K562 (cell line): ENCODE measurements around the gene HSD3B7. TPM values are rescaled to one million over a fixed set of nuclear protein-coding genes. Genes with fewer than 3 reads are reported as not detected.

Source experiments
- CAMTA2 ChIP-seq: fragments of 250-450 bp; sonication (Bioruptor Pico); conservative IDR thresholded peaks from 2 replicates; pipeline ENCODE4 v1.5.1; 2022
- CBFB ChIP-seq: sonication (generic); formaldehyde crosslinking; IDR thresholded peaks from 2 replicates; pipeline ENCODE4 v1.4.0; 2020; ENCODE audit warnings: mild to moderate bottlenecking, missing genetic modification reagents
- CREM ChIP-seq: IDR thresholded peaks from 2 replicates; pipeline ENCODE4 v1.6.1; 2014; ENCODE audit warnings: antibody characterized with exemption, low read depth
- FOXJ3 ChIP-seq: sonication (generic); formaldehyde crosslinking; IDR thresholded peaks from 2 replicates; pipeline ENCODE4 v1.4.0; 2020; ENCODE audit warnings: mild to moderate bottlenecking, missing genetic modification reagents
- GATA2 ChIP-seq: sonication (generic); formaldehyde crosslinking; IDR thresholded peaks from 2 replicates; pipeline ENCODE4 v1.4.0; 2020; ENCODE audit warnings: mild to moderate bottlenecking, missing genetic modification reagents
- HDAC3 ChIP-seq: fragments of 450-650 bp; IDR thresholded peaks from 2 replicates; pipeline ENCODE4 v1.6.1; 2018; ENCODE audit warnings: borderline replicate concordance, mild to moderate bottlenecking, moderate library complexity; ENCODE audit not compliant: partially characterized antibody
- IRF2 ChIP-seq: sonication (generic); formaldehyde crosslinking; IDR thresholded peaks from 2 replicates; pipeline ENCODE4 v1.8.1; 2022; ENCODE audit warnings: mild to moderate bottlenecking, missing genetic modification reagents
- JUN ChIP-seq, 2 experiments: sonication (generic) in 1 of 2; formaldehyde crosslinking in 1 of 2; IDR thresholded peaks; 2 replicates each; pipeline versions ENCODE4 v1.6.1 to v1.8.0; 2012 to 2022; ENCODE audit warnings: borderline replicate concordance in 2 of 2, mild to moderate bottlenecking in 2 of 2, improper control_type of control experiment in 1 of 2, low read depth in 1 of 2, low read length in 1 of 2, missing genetic modification reagents in 1 of 2
- KLF1 ChIP-seq: fragments of 450-650 bp; IDR thresholded peaks from 2 replicates; pipeline ENCODE4 v1.6.1; 2016; ENCODE audit warnings: missing genetic modification characterization, missing compliant biosample characterization
- MEF2D ChIP-seq: conservative IDR thresholded peaks from 2 replicates; pipeline ENCODE4 v1.6.1; 2016; ENCODE audit warnings: low read depth, missing genetic modification characterization, missing compliant biosample characterization
- MYC ChIP-seq, 2 experiments: fragments of 250-450 bp in 1 of 2; sonication (Bioruptor Pico) in 1 of 2; IDR thresholded peaks; 2 replicates each; pipeline versions ENCODE4 v1.5.1 to v1.6.1; 2012 to 2021; ENCODE audit warnings: low read depth in 2 of 2, borderline replicate concordance in 1 of 2, improper control_type of control experiment in 1 of 2, low read length in 1 of 2, mild to moderate bottlenecking in 1 of 2, moderate library complexity in 1 of 2
- NCOA4 ChIP-seq: fragments of 450-650 bp; IDR thresholded peaks from 2 replicates; pipeline ENCODE4 v1.6.1; 2018; ENCODE audit warnings: mild to moderate bottlenecking; ENCODE audit not compliant: partially characterized antibody
- NR2F6 ChIP-seq: fragments of 450-650 bp; formaldehyde crosslinking; IDR thresholded peaks from 2 replicates; pipeline ENCODE4 v1.4.0; 2020; ENCODE audit warnings: mild to moderate bottlenecking
- SNIP1 ChIP-seq: fragments of 450-650 bp; IDR thresholded peaks from 2 replicates; pipeline ENCODE4 v1.7.1; 2017; ENCODE audit warnings: low read depth, mild to moderate bottlenecking
- SREBF1 ChIP-seq: fragments of 150-350 bp; IDR thresholded peaks from 2 replicates; pipeline ENCODE4 v1.6.1; 2014; ENCODE audit warnings: antibody characterized with exemption, low read depth, low read length, borderline replicate concordance
- SRSF1 ChIP-seq: fragments of 200-400 bp; formaldehyde crosslinking; IDR thresholded peaks from 2 replicates; pipeline ENCODE4 v1.6.1; 2017; ENCODE audit warnings: mild to moderate bottlenecking, low read depth, low read length, moderate library complexity
- TCF3 ChIP-seq: sonication (generic); formaldehyde crosslinking; IDR thresholded peaks from 2 replicates; pipeline ENCODE4 v1.4.0; 2020; ENCODE audit warnings: mild to moderate bottlenecking, missing genetic modification reagents
- TCFL5 ChIP-seq: fragments of 250-450 bp; sonication (Bioruptor Pico); conservative IDR thresholded peaks from 2 replicates; pipeline ENCODE4 v1.6.1; 2021; ENCODE audit warnings: mild to moderate bottlenecking, moderate library complexity, matching md5 sums
- TGIF2 ChIP-seq: sonication (generic); formaldehyde crosslinking; IDR thresholded peaks from 2 replicates; pipeline ENCODE4 v1.8.1; 2022; ENCODE audit warnings: mild to moderate bottlenecking, missing genetic modification reagents, moderate library complexity
- polyA plus RNA-seq, 8 experiments: library from polyadenylated mRNA; depleted of rRNA in 4 of 8; stranded (reverse) in 5 of 8; unstranded in 3 of 8; fragments of >200 nt; fragmentation: Nextera tagmentation in 2 of 8; fragmentation: Illumina TruSeq in 1 of 8; extraction: Ambion mirVana in 2 of 8; extraction: Trizol in 1 of 8; gene quantifications; 2 replicates each; pipeline versions ENCODE4 v1.2.1 to v1.2.3, GENCODE V29; 2011 to 2014; ENCODE audit warnings: inconsistent platforms in 1 of 8, missing spikeins in 1 of 8
- total RNA-seq, 7 experiments: library from RNA; depleted of rRNA in 6 of 7; stranded (reverse); fragments of >200 nt in 6 of 7; fragmentation: Illumina TruSeq in 2 of 7; extraction: Trizol in 2 of 7; gene quantifications; 2 replicates each; pipeline versions ENCODE4 v1.2.1 to v1.2.3, GENCODE V29; 2011 to 2021; ENCODE audit warnings: low replicate concordance in 1 of 7
- TF ChIP-seq, protein P1 (sequence below): fragments of 250-450 bp; sonication (Bioruptor Pico); IDR thresholded peaks from 2 replicates; pipeline ENCODE4 v1.5.0; 2021
- TF ChIP-seq, protein P2 (sequence below): fragments of 450-650 bp; IDR thresholded peaks from 2 replicates; pipeline ENCODE4 v1.7.0; 2016; ENCODE audit warnings: borderline replicate concordance
- TF ChIP-seq, protein P3 (sequence below): sonication (generic); formaldehyde crosslinking; IDR thresholded peaks from 2 replicates; pipeline ENCODE4 v1.8.0; 2022; ENCODE audit warnings: missing genetic modification reagents, mild to moderate bottlenecking, moderate library complexity, borderline replicate concordance
- TF ChIP-seq, protein P4 (sequence below): fragments of 250-450 bp; sonication (Bioruptor Pico); IDR thresholded peaks from 2 replicates; pipeline ENCODE4 v1.8.0; 2021; ENCODE audit warnings: moderate library complexity, mild to moderate bottlenecking, inconsistent platforms

HSD3B7 gene
- total and polyA plus RNA-seq, 9 of the 15 experiments (the other 6 are each of a cell fraction or from before 2014, with no cell fraction given) = 5.4 to 49.1 (median 23.0) TPM

DNA sequence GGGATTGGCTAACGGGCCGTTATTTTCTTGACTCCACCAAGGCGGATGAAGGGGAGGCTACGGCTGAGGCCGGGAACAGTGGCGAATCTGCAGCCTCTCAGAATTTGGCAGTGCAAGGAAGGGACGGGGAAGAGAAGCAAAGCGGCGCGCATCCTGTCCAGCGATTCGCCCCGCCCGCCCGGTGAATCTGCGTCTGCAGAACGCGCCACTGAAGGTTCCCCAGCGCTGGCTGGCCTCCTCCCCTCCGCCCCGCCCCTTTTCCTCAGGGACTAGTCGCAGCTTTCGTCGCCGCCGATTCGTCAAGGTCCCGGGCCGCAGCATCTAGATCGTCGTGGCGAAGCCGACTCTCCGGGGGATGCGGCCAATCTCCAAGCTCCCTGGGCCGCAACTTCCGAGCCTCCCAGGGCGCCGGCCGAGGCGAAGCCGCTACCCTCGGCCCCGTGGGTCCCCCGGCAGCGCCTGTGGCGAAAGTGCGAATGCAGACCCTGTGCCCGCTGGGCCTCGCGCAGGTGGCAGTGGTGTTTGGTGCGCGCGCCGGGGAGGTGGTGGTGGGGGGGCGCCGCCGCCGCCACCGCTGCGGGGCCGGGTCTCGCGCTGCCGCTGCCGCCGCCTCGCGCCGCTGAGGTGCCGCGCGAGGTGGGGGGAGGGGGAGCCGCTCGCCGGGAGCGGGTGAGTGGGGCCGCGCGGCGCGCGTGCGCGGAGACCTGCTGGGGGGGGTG is 27.4 kb upstream of the HSD3B7 start, which contains the start of gene SETD1A (continued):
- TF ChIP-seq GATA2 (CRISPR knock-in tag) (no peak), NCOA4 (no peak), JUN (IDR thresholded peaks at IDR 0.05; ENCODE audit: borderline replicate concordance, low read depth, low read length) (no peak), JUN (CRISPR knock-in tag; IDR thresholded peaks at IDR 0.05; ENCODE audit: borderline replicate concordance) (0 out of 2 replicates have a peak, but pooled peaks have one; percentile 57), CAMTA2 (CRISPR knock-in tag) (no peak), CREM (peak; percentile 96), MEF2D (tag) (no peak), MYC (IDR thresholded peaks at IDR 0.05; ENCODE audit: low read depth, low read length) (peak; percentile 81), MYC (CRISPR knock-in tag; IDR thresholded peaks at IDR 0.05; ENCODE audit: borderline replicate concordance, low read depth) (peak; percentile 82; the same call in 1 of the 2 replicates), FOXJ3 (no peak), NR2F6 (no peak), IRF2 (CRISPR knock-in tag) (no peak), SNIP1 (no peak), TCFL5 (CRISPR knock-in tag) (no peak), SREBF1 (no peak), HDAC3 (no peak), CBFB (CRISPR knock-in tag) (no peak; the same call in 1 of the 2 replicates), SRSF1 (no peak), TGIF2 (CRISPR knock-in tag) (no peak), KLF1 (peak; percentile 65), TCF3 (CRISPR knock-in tag) (no peak)
- TF ChIP-seq, protein P1, sequence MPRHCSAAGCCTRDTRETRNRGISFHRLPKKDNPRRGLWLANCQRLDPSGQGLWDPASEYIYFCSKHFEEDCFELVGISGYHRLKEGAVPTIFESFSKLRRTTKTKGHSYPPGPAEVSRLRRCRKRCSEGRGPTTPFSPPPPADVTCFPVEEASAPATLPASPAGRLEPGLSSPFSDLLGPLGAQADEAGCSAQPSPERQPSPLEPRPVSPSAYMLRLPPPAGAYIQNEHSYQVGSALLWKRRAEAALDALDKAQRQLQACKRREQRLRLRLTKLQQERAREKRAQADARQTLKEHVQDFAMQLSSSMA = no peak; the same call in 1 of the 2 replicates
- TF ChIP-seq, protein P2, sequence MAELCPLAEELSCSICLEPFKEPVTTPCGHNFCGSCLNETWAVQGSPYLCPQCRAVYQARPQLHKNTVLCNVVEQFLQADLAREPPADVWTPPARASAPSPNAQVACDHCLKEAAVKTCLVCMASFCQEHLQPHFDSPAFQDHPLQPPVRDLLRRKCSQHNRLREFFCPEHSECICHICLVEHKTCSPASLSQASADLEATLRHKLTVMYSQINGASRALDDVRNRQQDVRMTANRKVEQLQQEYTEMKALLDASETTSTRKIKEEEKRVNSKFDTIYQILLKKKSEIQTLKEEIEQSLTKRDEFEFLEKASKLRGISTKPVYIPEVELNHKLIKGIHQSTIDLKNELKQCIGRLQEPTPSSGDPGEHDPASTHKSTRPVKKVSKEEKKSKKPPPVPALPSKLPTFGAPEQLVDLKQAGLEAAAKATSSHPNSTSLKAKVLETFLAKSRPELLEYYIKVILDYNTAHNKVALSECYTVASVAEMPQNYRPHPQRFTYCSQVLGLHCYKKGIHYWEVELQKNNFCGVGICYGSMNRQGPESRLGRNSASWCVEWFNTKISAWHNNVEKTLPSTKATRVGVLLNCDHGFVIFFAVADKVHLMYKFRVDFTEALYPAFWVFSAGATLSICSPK = no peak
- TF ChIP-seq, protein P3, sequence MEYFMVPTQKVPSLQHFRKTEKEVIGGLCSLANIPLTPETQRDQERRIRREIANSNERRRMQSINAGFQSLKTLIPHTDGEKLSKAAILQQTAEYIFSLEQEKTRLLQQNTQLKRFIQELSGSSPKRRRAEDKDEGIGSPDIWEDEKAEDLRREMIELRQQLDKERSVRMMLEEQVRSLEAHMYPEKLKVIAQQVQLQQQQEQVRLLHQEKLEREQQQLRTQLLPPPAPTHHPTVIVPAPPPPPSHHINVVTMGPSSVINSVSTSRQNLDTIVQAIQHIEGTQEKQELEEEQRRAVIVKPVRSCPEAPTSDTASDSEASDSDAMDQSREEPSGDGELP (CRISPR knock-in tag) = peak; percentile 88
- TF ChIP-seq, protein P4, sequence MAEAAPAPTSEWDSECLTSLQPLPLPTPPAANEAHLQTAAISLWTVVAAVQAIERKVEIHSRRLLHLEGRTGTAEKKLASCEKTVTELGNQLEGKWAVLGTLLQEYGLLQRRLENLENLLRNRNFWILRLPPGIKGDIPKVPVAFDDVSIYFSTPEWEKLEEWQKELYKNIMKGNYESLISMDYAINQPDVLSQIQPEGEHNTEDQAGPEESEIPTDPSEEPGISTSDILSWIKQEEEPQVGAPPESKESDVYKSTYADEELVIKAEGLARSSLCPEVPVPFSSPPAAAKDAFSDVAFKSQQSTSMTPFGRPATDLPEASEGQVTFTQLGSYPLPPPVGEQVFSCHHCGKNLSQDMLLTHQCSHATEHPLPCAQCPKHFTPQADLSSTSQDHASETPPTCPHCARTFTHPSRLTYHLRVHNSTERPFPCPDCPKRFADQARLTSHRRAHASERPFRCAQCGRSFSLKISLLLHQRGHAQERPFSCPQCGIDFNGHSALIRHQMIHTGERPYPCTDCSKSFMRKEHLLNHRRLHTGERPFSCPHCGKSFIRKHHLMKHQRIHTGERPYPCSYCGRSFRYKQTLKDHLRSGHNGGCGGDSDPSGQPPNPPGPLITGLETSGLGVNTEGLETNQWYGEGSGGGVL = no peak
